ENCODE measurements around the gene FGGY.
"Not testable (repeated sequence)": the region's sequence is repeated elsewhere in the genome, so short reads cannot be mapped to it uniquely, and the experiment has no call there.

The FGGY gene

GRCh38 chr1:59638231-59638711 is 341.4 kb downstream of the FGGY start:
- no peak for DNase-seq (ENCODE audit: low read depth in 3 of 3)

- no peak for DNase-seq (ENCODE audit: low read depth in 3 of 3)
Observed at GRCh38 chr1:59639266-59639665, 342.4 kb downstream of the FGGY start.

- DNase-seq (ENCODE audit: low read depth in 3 of 3), result no peak
Observed at GRCh38 chr1:59640851-59641250, 344.0 kb downstream of the FGGY start.

- no peak for DNase-seq (ENCODE audit: low read depth in 3 of 3)
Observed at GRCh38 chr1:59641836-59642235, 344.9 kb downstream of the FGGY start.

- no peak for DNase-seq (ENCODE audit: low read depth in 3 of 3)
Observed at GRCh38 chr1:59643526-59643925, 346.6 kb downstream of the FGGY start.

GRCh38 chr1:59645893-59646292 is 349.0 kb downstream of the FGGY start:
- no peak for DNase-seq (ENCODE audit: low read depth in 3 of 3)

GRCh38 chr1:59653142-59653958 is 356.5 kb downstream of the FGGY start:
- DNase-seq (ENCODE audit: low read depth in 3 of 3), result not testable (repeated sequence)

- no peak for DNase-seq (ENCODE audit: low read depth in 3 of 3)
Observed at GRCh38 chr1:59653968-59654367, 357.1 kb downstream of the FGGY start.

- no peak for DNase-seq (ENCODE audit: low read depth in 3 of 3)
Observed at GRCh38 chr1:59657873-59658465, 361.1 kb downstream of the FGGY start.

GRCh38 chr1:59664166-59664565 is 367.3 kb downstream of the FGGY start:
- no peak for DNase-seq (ENCODE audit: low read depth in 3 of 3)

- DNase-seq (ENCODE audit: low read depth in 3 of 3), result no peak
Observed at GRCh38 chr1:59666106-59666505, 369.2 kb downstream of the FGGY start.

- DNase-seq (ENCODE audit: low read depth in 3 of 3), result no peak
Observed at GRCh38 chr1:59667020-59667419, 370.1 kb downstream of the FGGY start.

- no peak for DNase-seq (ENCODE audit: low read depth in 3 of 3)
Observed at GRCh38 chr1:59669752-59670312, 372.9 kb downstream of the FGGY start.

- no peak for DNase-seq (ENCODE audit: low read depth in 3 of 3)
Observed at GRCh38 chr1:59670662-59671061, 373.8 kb downstream of the FGGY start.

GRCh38 chr1:59671066-59671952 is 374.4 kb downstream of the FGGY start:
- DNase-seq (ENCODE audit: low read depth in 3 of 3), result no peak

- no peak for DNase-seq (ENCODE audit: low read depth in 3 of 3)
Observed at GRCh38 chr1:59671953-59672305, 375.0 kb downstream of the FGGY start.

- DNase-seq (ENCODE audit: low read depth in 3 of 3), result no peak
Observed at GRCh38 chr1:59672851-59673572, 376.1 kb downstream of the FGGY start.

- DNase-seq (ENCODE audit: low read depth in 3 of 3), result no peak
Observed at GRCh38 chr1:59673573-59674450, 376.9 kb downstream of the FGGY start.

GRCh38 chr1:59674595-59674994 is 377.7 kb downstream of the FGGY start:
- DNase-seq (ENCODE audit: low read depth in 3 of 3), result no peak

- no peak for DNase-seq (ENCODE audit: low read depth in 3 of 3)
Observed at GRCh38 chr1:59675936-59676335, 379.0 kb downstream of the FGGY start.
